SJSA1 (cell line): Measurements from ENCODE around the gene PAQR5. TPM values are rescaled to one million over a fixed set of nuclear protein-coding genes. Genes with fewer than 3 reads are reported as not detected.
"Not testable (repeated sequence)": the region's sequence is repeated elsewhere in the genome, so short reads cannot be mapped to it uniquely, and the experiment has no call there.

ENCODE experiments used
- DNase-seq, 2 experiments: peaks; one replicate each; pipeline ENCODE4 v3.0.0-alpha.2; 2015 to 2020; ENCODE audit warnings: low spot score in 2 of 2, low read depth in 1 of 2
- H3K27ac ChIP-seq: fragments of 250-450 bp; sonication (Bioruptor Pico); 2 replicates; pipeline ENCODE4 v1.5.1; 2020; ENCODE audit warnings: mild to moderate bottlenecking, moderate library complexity
- H3K27me3 ChIP-seq: fragments of 250-450 bp; sonication (Bioruptor Pico); replicated peaks from 2 replicates; pipeline ENCODE4 v1.5.1; 2020; ENCODE audit warnings: mild to moderate bottlenecking, moderate library complexity
- H3K36me3 ChIP-seq: fragments of 250-450 bp; sonication (Bioruptor Pico); 2 replicates; pipeline ENCODE4 v1.5.1; 2020; ENCODE audit warnings: mild to moderate bottlenecking
- H3K4me1 ChIP-seq: fragments of 250-450 bp; sonication (Bioruptor Pico); replicated peaks from 2 replicates; pipeline ENCODE4 v1.6.1; 2021; ENCODE audit warnings: mild to moderate bottlenecking
- H3K4me3 ChIP-seq: fragments of 250-450 bp; sonication (Bioruptor Pico); 2 replicates; pipeline ENCODE4 v1.5.1; 2020; ENCODE audit warnings: mild to moderate bottlenecking
- H3K9me3 ChIP-seq: fragments of 250-450 bp; sonication (Bioruptor Pico); replicated peaks from 2 replicates; pipeline ENCODE4 v1.5.1; 2020; ENCODE audit warnings: mild to moderate bottlenecking
- total RNA-seq: library from RNA; depleted of rRNA; stranded (reverse); fragments of >200 nt; shearing (Covaris generic); gene quantifications from 2 replicates; pipeline ENCODE4 v1.2.3, GENCODE V29; 2014

PAQR5 gene
- total RNA-seq, 1 experiment from 2014 or later, result 10.5 TPM

- DNase-seq, result no peak
- no peaks in the 10 kb centered on the region; the same call in 1 of the 2 replicates for H3K9me3 ChIP-seq
- H3K27me3 ChIP-seq, result no peaks in the 10 kb centered on the region
- H3K4me3 ChIP-seq, result no peak overlapping the region
- H3K27ac ChIP-seq, result no peak overlapping the region
- no peaks in the 10 kb centered on the region for H3K4me1 ChIP-seq
- H3K36me3 ChIP-seq, result no peaks in the 10 kb centered on the region
Observed at GRCh38 chr15:69360642-69361041, 61.9 kb downstream of the PAQR5 start.

- peaks cover 5% of the 10 kb centered on the region; the same call in 1 of the 2 replicates for H3K36me3 ChIP-seq
- H3K9me3 ChIP-seq, result no peaks in the 10 kb centered on the region
- 0 out of 2 replicates have a peak, but pooled peaks cover 2% of the 10 kb centered on the region for H3K27me3 ChIP-seq
- H3K27ac ChIP-seq, result no peak overlapping the region
- DNase-seq, result no peak
- H3K4me3 ChIP-seq, result no peak overlapping the region
- H3K4me1 ChIP-seq, result no peaks in the 10 kb centered on the region
Observed at GRCh38 chr15:69367236-69367635, 68.5 kb downstream of the PAQR5 start.

GRCh38 chr15:69369631-69370030, 70.9 kb downstream of the PAQR5 start:
- Histone ChIP-seq H3K27ac (no peak overlapping the region), H3K4me1 (no peaks in the 10 kb centered on the region), H3K9me3 (no peaks in the 10 kb centered on the region), H3K4me3 (no peak overlapping the region), H3K36me3 (peaks cover 10% of the 10 kb centered on the region), H3K27me3 (0 out of 2 replicates have a peak, but pooled peaks cover 2% of the 10 kb centered on the region)
- DNase-seq, result no peak

- no peak for DNase-seq
- no peaks in the 10 kb centered on the region for H3K9me3 ChIP-seq
- H3K27me3 ChIP-seq, result 0 out of 2 replicates have a peak, but pooled peaks cover 2% of the 10 kb centered on the region
- peaks cover 6% of the 10 kb centered on the region; the same call in 1 of the 2 replicates for H3K36me3 ChIP-seq
- no peak overlapping the region for H3K27ac ChIP-seq
- no peak overlapping the region for H3K4me3 ChIP-seq
- H3K4me1 ChIP-seq, result no peaks in the 10 kb centered on the region
Observed at GRCh38 chr15:69373406-69373805, 74.7 kb downstream of the PAQR5 start.

- Histone ChIP-seq H3K9me3 (no peaks in the 10 kb centered on the region), H3K36me3 (peaks cover 6% of the 10 kb centered on the region; the same call in 1 of the 2 replicates), H3K4me3 (no peak overlapping the region), H3K4me1 (no peaks in the 10 kb centered on the region), H3K27me3 (no peaks in the 10 kb centered on the region), H3K27ac (no peak overlapping the region)
- DNase-seq, result no peak
Observed at GRCh38 chr15:69375151-69375790, 76.6 kb downstream of the PAQR5 start.

- H3K27ac ChIP-seq, result no peak overlapping the region
- H3K36me3 ChIP-seq, result peaks cover 6% of the 10 kb centered on the region; the same call in 1 of the 2 replicates
- H3K27me3 ChIP-seq, result no peaks in the 10 kb centered on the region
- DNase-seq, result no peak
- no peaks in the 10 kb centered on the region for H3K4me1 ChIP-seq
- H3K4me3 ChIP-seq, result no peak overlapping the region
- no peaks in the 10 kb centered on the region for H3K9me3 ChIP-seq
Observed at GRCh38 chr15:69377216-69377970, 78.7 kb downstream of the PAQR5 start.

GRCh38 chr15:69380100-69380725, 81.5 kb downstream of the PAQR5 start:
- Histone ChIP-seq H3K9me3 (no peaks in the 10 kb centered on the region), H3K27me3 (no peaks in the 10 kb centered on the region), H3K4me1 (no peaks in the 10 kb centered on the region), H3K36me3 (no peaks in the 10 kb centered on the region), H3K4me3 (no peak overlapping the region), H3K27ac (no peak overlapping the region)
- no peak for DNase-seq

- DNase-seq, result no peak
- Histone ChIP-seq H3K4me1 (no peaks in the 10 kb centered on the region), H3K27ac (no peak overlapping the region), H3K4me3 (no peak overlapping the region), H3K9me3 (no peaks in the 10 kb centered on the region), H3K36me3 (no peaks in the 10 kb centered on the region), H3K27me3 (no peaks in the 10 kb centered on the region)
Observed at GRCh38 chr15:69380726-69381105, 82.0 kb downstream of the PAQR5 start.

GRCh38 chr15:69382176-69382575, 83.5 kb downstream of the PAQR5 start:
- H3K27me3 ChIP-seq, H3K27ac ChIP-seq, H3K4me3 ChIP-seq, H3K9me3 ChIP-seq, H3K36me3 ChIP-seq, DNase-seq, H3K4me1 ChIP-seq: not testable (repeated sequence)

- H3K36me3 ChIP-seq, H3K9me3 ChIP-seq, H3K4me3 ChIP-seq, H3K4me1 ChIP-seq, DNase-seq, H3K27ac ChIP-seq, H3K27me3 ChIP-seq: not testable (repeated sequence)
Observed at GRCh38 chr15:69384066-69384465, 85.4 kb downstream of the PAQR5 start.

GRCh38 chr15:69384626-69385598, 86.2 kb downstream of the PAQR5 start:
- no peak overlapping the region for H3K4me3 ChIP-seq
- H3K27ac ChIP-seq, result no peak overlapping the region
- peaks cover 9% of the 10 kb centered on the region for H3K4me1 ChIP-seq
- H3K36me3 ChIP-seq, result no peaks in the 10 kb centered on the region
- no peak for DNase-seq
- no peaks in the 10 kb centered on the region for H3K27me3 ChIP-seq
- no peaks in the 10 kb centered on the region for H3K9me3 ChIP-seq

GRCh38 chr15:69385831-69386230, 87.1 kb downstream of the PAQR5 start:
- peaks cover 15% of the 10 kb centered on the region for H3K4me1 ChIP-seq
- H3K36me3 ChIP-seq, result no peaks in the 10 kb centered on the region
- H3K4me3 ChIP-seq, result no peak overlapping the region
- H3K27me3 ChIP-seq, result no peaks in the 10 kb centered on the region
- DNase-seq, result no peak
- H3K27ac ChIP-seq, result no peak overlapping the region
- no peaks in the 10 kb centered on the region for H3K9me3 ChIP-seq

GRCh38 chr15:69386284-69386683, 87.6 kb downstream of the PAQR5 start:
- Histone ChIP-seq H3K36me3 (no peaks in the 10 kb centered on the region; the same call in 1 of the 2 replicates), H3K4me1 (peaks cover 18% of the 10 kb centered on the region), H3K4me3 (no peak overlapping the region), H3K27ac (no peak overlapping the region), H3K27me3 (no peaks in the 10 kb centered on the region), H3K9me3 (no peaks in the 10 kb centered on the region)
- DNase-seq, result no peak
